HG02623 (cell line): ENCODE measurements around the gene OR2T34.
"Not testable (repeated sequence)": the region's sequence is repeated elsewhere in the genome, so short reads cannot be mapped to it uniquely, and the experiment has no call there.

Experiments used
- ATAC-seq: cut with Tn5 transposase; IDR thresholded peaks from one replicate; pipeline ENCODE4 v1.9.1; 2021; ENCODE audit warnings: moderate library complexity; ENCODE audit not compliant: unreplicated experiment

Gene OR2T34

DNA sequence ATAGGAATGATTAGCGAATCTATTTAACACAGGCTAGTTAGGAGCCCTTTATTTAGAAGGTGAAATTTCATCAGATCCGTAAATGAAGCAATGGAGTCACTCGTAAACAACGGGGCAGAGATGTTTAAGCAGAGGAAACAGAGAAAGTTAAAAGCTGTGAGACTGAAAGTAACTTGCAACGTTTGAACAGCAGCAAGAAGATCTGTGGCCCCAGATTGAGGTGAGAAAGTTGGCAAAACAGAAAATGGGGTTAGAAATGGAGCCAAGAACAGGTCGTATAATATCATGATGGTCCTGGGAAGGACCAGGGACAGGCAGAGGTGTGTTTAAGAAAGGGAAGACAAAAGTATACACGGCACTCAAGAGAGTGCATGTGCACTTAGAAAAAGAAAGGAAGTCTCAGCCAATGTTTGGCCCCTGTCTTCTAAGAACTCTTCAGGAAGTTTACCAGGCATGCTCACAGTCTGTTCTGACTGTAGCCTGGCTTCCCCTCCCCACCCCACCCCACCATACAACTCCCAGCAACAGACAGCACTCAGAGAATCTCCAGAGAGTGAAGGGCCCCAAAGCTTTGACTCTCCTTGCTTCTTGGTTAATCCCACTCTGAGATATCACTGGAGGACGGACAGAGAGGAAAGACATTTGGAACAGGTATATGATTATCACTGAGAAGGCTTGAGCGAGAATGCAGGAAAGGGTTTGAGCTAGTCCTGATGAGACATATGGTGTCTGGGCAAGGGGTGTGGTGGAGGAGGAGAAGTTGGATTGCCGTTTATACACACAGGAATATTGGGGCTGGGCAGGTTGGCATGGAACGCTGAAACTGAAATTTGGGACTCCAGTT lies 8.8 kb downstream of the OR2T34 start:
- ATAC-seq = peak; percentile 72

DNA sequence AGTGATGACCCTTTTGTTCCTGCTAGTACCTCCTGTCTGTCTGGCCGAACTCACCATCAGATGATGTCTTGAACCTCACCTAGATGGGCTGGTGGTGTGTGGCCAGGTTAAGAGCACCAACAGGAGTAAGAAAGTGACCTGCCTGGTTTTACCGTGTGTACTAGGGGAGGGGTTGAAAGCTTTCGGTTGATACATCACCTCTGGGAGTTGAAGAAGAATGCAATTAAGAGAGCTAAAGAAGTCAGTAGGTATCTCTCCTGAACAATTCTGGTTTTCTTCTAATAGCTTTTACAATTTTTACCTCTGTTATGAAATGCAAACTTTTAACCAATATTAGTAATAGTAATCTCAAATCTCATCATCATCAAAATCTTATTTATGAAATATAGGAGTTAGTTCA lies 11.9 kb downstream of the OR2T34 start, which contains the start of gene OR2T29:
TSS of gene OR2T29 (minus strand) at position 101 of the 400 bp plus-strand sequence. CDS start 3,281 bp downstream, outside the sequence.
- ATAC-seq = not testable (repeated sequence)

GRCh38 chr1:248551027-248551426 lies 23.5 kb downstream of the OR2T34 start:
- ATAC-seq = not testable (repeated sequence)

- not testable (repeated sequence) for ATAC-seq
Measured at GRCh38 chr1:248547383-248547782, 27.2 kb downstream of the OR2T34 start.

DNA sequence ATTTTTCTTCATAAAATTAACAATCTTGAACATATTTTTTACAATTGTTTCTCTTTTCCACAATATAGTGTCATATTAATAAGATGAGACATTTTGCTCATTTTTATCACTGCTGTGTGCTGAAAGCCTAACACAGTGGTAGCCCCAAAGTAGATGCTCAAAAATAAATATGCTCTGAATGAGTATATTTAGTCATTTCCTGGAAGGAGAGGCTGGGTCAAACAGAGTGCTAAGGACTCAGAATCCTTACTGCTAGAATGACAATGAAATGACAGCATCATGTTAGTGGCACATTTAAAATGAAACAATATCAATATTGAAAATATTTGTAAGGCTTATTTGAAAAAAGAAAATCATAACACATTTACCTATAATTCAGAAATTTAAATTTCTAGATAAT lies 37.1 kb downstream of the OR2T34 start:
- ATAC-seq = not testable (repeated sequence)
